HEK293 (cell line): ENCODE data around the gene MAP1B.

Source experiments
- CTCF ChIA-PET: fragments of 350-600 bp; formaldehyde crosslinking; extraction: SDS; loops from one replicate; lab custom pipeline; 2021; ENCODE audit warnings: antibody characterized with exemption; lab: Yijun Ruan, JAX
- POLR2A ChIA-PET: fragments of 300-600 bp; formaldehyde crosslinking; extraction: SDS; loops from one replicate; lab custom pipeline; 2020; ENCODE audit warnings: antibody characterized with exemption, inconsistent platforms; lab: Yijun Ruan, JAX
- H3K27ac ChIP-seq: fragments of 200-500 bp; sonication (Bioruptor generic); 2 replicates; pipeline ENCODE4 v1.5.1; 2014; ENCODE audit warnings: low read depth, low read length, control low read depth, inconsistent platforms; ENCODE audit errors: extremely low read depth
- H3K36me3 ChIP-seq, 2 experiments: fragments of 200-500 bp in 1 of 2; sonication (Bioruptor generic) in 1 of 2; 1 replicate in 1 of 2; 2 replicates in 1 of 2; pipeline ENCODE4 v1.5.1; 2014 to 2017; ENCODE audit warnings: inconsistent platforms in 2 of 2, low read length in 2 of 2; ENCODE audit not compliant: control insufficient read depth in 2 of 2, insufficient read depth in 1 of 2
- H3K4me1 ChIP-seq: fragments of 200-500 bp; sonication (Bioruptor generic); 2 replicates; pipeline ENCODE4 v1.5.1; 2014; ENCODE audit warnings: mild to moderate bottlenecking, low read length, inconsistent platforms; ENCODE audit not compliant: control insufficient read depth, insufficient read depth
- H3K4me3 ChIP-seq: 2 replicates; pipeline ENCODE4 v1.5.1; 2011; ENCODE audit warnings: low read depth, mild to moderate bottlenecking, control low read depth, low read length, moderate library complexity
- H3K9me3 ChIP-seq: fragments of 200-500 bp; sonication (Bioruptor generic); 2 replicates; pipeline ENCODE4 v1.5.1; 2014; ENCODE audit warnings: low read depth, low read length, inconsistent platforms; ENCODE audit not compliant: control insufficient read depth, insufficient read depth
- CTCF ChIP-seq: fragments of 450-650 bp; formaldehyde crosslinking; IDR thresholded peaks from 2 replicates; pipeline ENCODE4 v1.5.1; 2016; ENCODE audit warnings: missing biosample characterization, missing genetic modification characterization
- GLIS1 ChIP-seq: fragments of 450-650 bp; formaldehyde crosslinking; IDR thresholded peaks from 2 replicates; pipeline ENCODE4 v1.5.1; 2016; ENCODE audit warnings: missing biosample characterization, missing genetic modification characterization
- HOXA7 ChIP-seq: sonication (generic); formaldehyde crosslinking; IDR thresholded peaks from 2 replicates; pipeline ENCODE4 v1.8.1; 2022; ENCODE audit warnings: missing genetic modification reagents, borderline replicate concordance
- PRDM6 ChIP-seq: fragments of 450-650 bp; formaldehyde crosslinking; IDR thresholded peaks from 2 replicates; pipeline ENCODE4 v1.5.1; 2017; ENCODE audit warnings: missing biosample characterization, missing genetic modification characterization
- RBAK ChIP-seq: fragments of 450-650 bp; formaldehyde crosslinking; IDR thresholded peaks from 2 replicates; pipeline ENCODE4 v1.5.1; 2016; ENCODE audit warnings: missing biosample characterization, missing genetic modification characterization
- REST ChIP-seq: fragments of 450-650 bp; formaldehyde crosslinking; IDR thresholded peaks from 2 replicates; pipeline ENCODE4 v1.5.1; 2016; ENCODE audit warnings: missing biosample characterization, missing genetic modification characterization
- SALL2 ChIP-seq: fragments of 450-650 bp; formaldehyde crosslinking; IDR thresholded peaks from 2 replicates; pipeline ENCODE4 v1.5.0; 2017; ENCODE audit warnings: missing biosample characterization, mild to moderate bottlenecking, missing genetic modification characterization, borderline replicate concordance
- SP7 ChIP-seq: fragments of 450-650 bp; formaldehyde crosslinking; IDR thresholded peaks from 2 replicates; pipeline ENCODE4 v1.5.1; 2016; ENCODE audit warnings: missing biosample characterization, missing genetic modification characterization
- YY1 ChIP-seq: fragments of 450-650 bp; formaldehyde crosslinking; IDR thresholded peaks from 2 replicates; pipeline ENCODE4 v1.5.1; 2018; ENCODE audit warnings: missing biosample characterization, missing genetic modification characterization
- ZBTB21 ChIP-seq: fragments of 450-650 bp; formaldehyde crosslinking; IDR thresholded peaks from 2 replicates; pipeline ENCODE4 v1.5.1; 2017; ENCODE audit warnings: missing biosample characterization, missing genetic modification characterization
- ZNF133 ChIP-seq: fragments of 450-650 bp; formaldehyde crosslinking; IDR thresholded peaks from 2 replicates; pipeline ENCODE4 v1.5.1; 2016; ENCODE audit warnings: missing biosample characterization, missing genetic modification characterization
- ZNF175 ChIP-seq: fragments of 450-650 bp; formaldehyde crosslinking; IDR thresholded peaks from 2 replicates; pipeline ENCODE4 v1.5.1; 2016; ENCODE audit warnings: missing biosample characterization, missing genetic modification characterization
- ZNF2 ChIP-seq: fragments of 450-650 bp; formaldehyde crosslinking; IDR thresholded peaks from 2 replicates; pipeline ENCODE4 v1.5.1; 2016; ENCODE audit warnings: missing biosample characterization, missing genetic modification characterization
- ZNF223 ChIP-seq: fragments of 450-650 bp; formaldehyde crosslinking; IDR thresholded peaks from 2 replicates; pipeline ENCODE4 v1.5.1; 2016; ENCODE audit warnings: missing biosample characterization, missing genetic modification characterization
- ZNF23 ChIP-seq: fragments of 450-650 bp; formaldehyde crosslinking; IDR thresholded peaks from 2 replicates; pipeline ENCODE4 v1.5.1; 2016; ENCODE audit warnings: missing biosample characterization, missing genetic modification characterization, borderline replicate concordance
- ZNF335 ChIP-seq: fragments of 450-650 bp; formaldehyde crosslinking; conservative IDR thresholded peaks from 2 replicates; pipeline ENCODE4 v1.5.1; 2016; ENCODE audit warnings: missing biosample characterization, missing genetic modification characterization
- ZNF341 ChIP-seq: fragments of 450-650 bp; formaldehyde crosslinking; IDR thresholded peaks from 2 replicates; pipeline ENCODE4; 2016; ENCODE audit warnings: low read depth, missing biosample characterization, missing genetic modification characterization
- ZNF501 ChIP-seq: fragments of 450-650 bp; formaldehyde crosslinking; IDR thresholded peaks from 2 replicates; pipeline ENCODE4 v1.5.1; 2016; ENCODE audit warnings: missing biosample characterization, missing genetic modification characterization
- ZNF530 ChIP-seq: fragments of 450-650 bp; formaldehyde crosslinking; IDR thresholded peaks from 2 replicates; pipeline ENCODE4 v1.5.1; 2016; ENCODE audit warnings: low read depth, missing biosample characterization, missing genetic modification characterization
- ZNF549 ChIP-seq: fragments of 450-650 bp; IDR thresholded peaks from 2 replicates; pipeline ENCODE4 v1.5.1; 2018; ENCODE audit warnings: missing biosample characterization, missing genetic modification characterization, mild to moderate bottlenecking, inconsistent platforms, moderate library complexity
- ZNF624 ChIP-seq: fragments of 450-650 bp; formaldehyde crosslinking; IDR thresholded peaks from 2 replicates; pipeline ENCODE4 v1.5.1; 2017; ENCODE audit warnings: missing biosample characterization, missing genetic modification characterization
- ZNF626 ChIP-seq: fragments of 450-650 bp; sonication (Bioruptor Pico); formaldehyde crosslinking; IDR thresholded peaks from 2 replicates; pipeline ENCODE4 v1.5.1; 2018; ENCODE audit warnings: missing biosample characterization, missing genetic modification characterization, inconsistent platforms
- ZNF645 ChIP-seq: fragments of 450-650 bp; formaldehyde crosslinking; IDR thresholded peaks from 2 replicates; pipeline ENCODE4; 2016; ENCODE audit warnings: missing biosample characterization, missing genetic modification characterization
- ZNF658 ChIP-seq: fragments of 450-650 bp; formaldehyde crosslinking; IDR thresholded peaks from 2 replicates; pipeline ENCODE4; 2016; ENCODE audit warnings: missing biosample characterization, missing genetic modification characterization
- ZNF660 ChIP-seq: fragments of 450-650 bp; IDR thresholded peaks from 2 replicates; pipeline ENCODE4 v1.5.1; 2018; ENCODE audit warnings: missing biosample characterization, mild to moderate bottlenecking, missing genetic modification characterization
- ZNF677 ChIP-seq: fragments of 450-650 bp; IDR thresholded peaks from 2 replicates; pipeline ENCODE4 v1.5.0; 2018; ENCODE audit warnings: missing biosample characterization, mild to moderate bottlenecking, missing genetic modification characterization, moderate library complexity
- ZNF747 ChIP-seq: fragments of 450-650 bp; formaldehyde crosslinking; IDR thresholded peaks from 2 replicates; pipeline ENCODE4 v1.5.1; 2016; ENCODE audit warnings: missing biosample characterization, missing genetic modification characterization

The MAP1B gene

GRCh38 chr5:72133212-72133990 lies 26.1 kb downstream of the MAP1B start:
- ChIA-PET POLR2A (interaction anchor here (0.6 kb wide), 1 partner anchor 353 kb away, joined by 3 read pairs; no protein-coding TSS in a partner anchor), CTCF (no interaction called here)
- H3K36me3 ChIP-seq = no peaks in the 10 kb centered on the region; a peak in 1 of 3 replicates
- no peak overlapping the region for H3K27ac ChIP-seq
- no peaks in the 10 kb centered on the region for H3K4me1 ChIP-seq
- no peak for TF ChIP-seq SALL2 (tag by site-specific recombination)
- no peak for TF ChIP-seq ZNF626 (tag by site-specific recombination)
- no peak for TF ChIP-seq GLIS1
- no peak for TF ChIP-seq HOXA7 (CRISPR knock-in tag)
- no peak for TF ChIP-seq ZBTB21 (tag by site-specific recombination)
- no peak for TF ChIP-seq ZNF645
- no peak for TF ChIP-seq ZNF747
- TF ChIP-seq ZNF2 (tag by site-specific recombination) = no peak
- TF ChIP-seq RBAK (tag by site-specific recombination) = no peak
- TF ChIP-seq ZNF549 (tag by site-specific recombination) = no peak
- TF ChIP-seq ZNF175 (tag by site-specific recombination) = no peak
- no peak for TF ChIP-seq ZNF23
- TF ChIP-seq ZNF501 = no peak
- no peak for TF ChIP-seq REST
- TF ChIP-seq ZNF658 (tag by site-specific recombination) = no peak
- no peak for TF ChIP-seq YY1 (tag by site-specific recombination)
- no peak for TF ChIP-seq ZNF341
- no peaks in the 10 kb centered on the region for H3K9me3 ChIP-seq
- H3K4me3 ChIP-seq = no peak overlapping the region

GRCh38 chr5:72134226-72134899 lies 27.1 kb downstream of the MAP1B start:
- no peak overlapping the region for H3K4me3 ChIP-seq
- H3K9me3 ChIP-seq = no peaks in the 10 kb centered on the region
- ChIA-PET POLR2A (no interaction called here), CTCF (interaction anchor here (0.7 to 1.4 kb wide), 4 partner anchors 17 to 173 kb away, joined by 3 read pairs; no protein-coding TSS in a partner anchor)
- no peaks in the 10 kb centered on the region for H3K4me1 ChIP-seq
- no peaks in the 10 kb centered on the region for H3K36me3 ChIP-seq
- no peak overlapping the region for H3K27ac ChIP-seq
- TF ChIP-seq ZNF223 (tag by site-specific recombination) = peak; percentile 92
- TF ChIP-seq ZNF335 (tag by site-specific recombination) = peak; percentile 31; the same call in 1 of the 2 replicates
- peak; percentile 41; the same call in 1 of the 2 replicates for TF ChIP-seq ZBTB21 (tag by site-specific recombination)
- peak; percentile 74 for TF ChIP-seq SP7 (tag by site-specific recombination)
- TF ChIP-seq CTCF (tag by site-specific recombination) = no peak
- TF ChIP-seq ZNF624 (tag by site-specific recombination) = no peak
- TF ChIP-seq ZNF677 (tag by site-specific recombination) = no peak
- TF ChIP-seq ZNF660 (tag by site-specific recombination) = peak; percentile 67; the same call in 1 of the 2 replicates
- TF ChIP-seq ZNF530 = no peak
- peak; percentile 76 for TF ChIP-seq PRDM6
- no peak for TF ChIP-seq ZNF133
